Posterior vena cava (tissue), 2 donors: ENCODE measurements around the gene HOXA4. TPM values are rescaled to one million over a fixed set of nuclear protein-coding genes. Genes with fewer than 3 reads are reported as not detected.

Experiments used
- DNase-seq: peaks from one replicate; pipeline ENCODE4 v3.0.0-alpha.2; 2020; ENCODE audit warnings: low spot score
- intact Hi-C, 2 donors: fragments of 100-400 bp; cut with DNase I; formaldehyde crosslinking; loops; one replicate each; pipeline versions ENCODE4 v1.14.1 to v1.14.2; 2022 to 2023
- total RNA-seq, 2 donors: library from RNA; stranded (reverse); fragmentation: NEBNext Ultra II Directional; extraction: Animal tissue kit (Norgen Biotek cat#: 25700); gene quantifications; one replicate each; pipeline ENCODE4 v1.2.1, GENCODE V29; 2021
- donor health status: DM: yes; HTN: yes; CAD: no.
- donor health status: DM: yes; HTN: yes; CAD: no.

HOXA4 gene
- total RNA-seq, 2 donors from 2014 or later = 6.2 to 9.5 TPM

DNA sequence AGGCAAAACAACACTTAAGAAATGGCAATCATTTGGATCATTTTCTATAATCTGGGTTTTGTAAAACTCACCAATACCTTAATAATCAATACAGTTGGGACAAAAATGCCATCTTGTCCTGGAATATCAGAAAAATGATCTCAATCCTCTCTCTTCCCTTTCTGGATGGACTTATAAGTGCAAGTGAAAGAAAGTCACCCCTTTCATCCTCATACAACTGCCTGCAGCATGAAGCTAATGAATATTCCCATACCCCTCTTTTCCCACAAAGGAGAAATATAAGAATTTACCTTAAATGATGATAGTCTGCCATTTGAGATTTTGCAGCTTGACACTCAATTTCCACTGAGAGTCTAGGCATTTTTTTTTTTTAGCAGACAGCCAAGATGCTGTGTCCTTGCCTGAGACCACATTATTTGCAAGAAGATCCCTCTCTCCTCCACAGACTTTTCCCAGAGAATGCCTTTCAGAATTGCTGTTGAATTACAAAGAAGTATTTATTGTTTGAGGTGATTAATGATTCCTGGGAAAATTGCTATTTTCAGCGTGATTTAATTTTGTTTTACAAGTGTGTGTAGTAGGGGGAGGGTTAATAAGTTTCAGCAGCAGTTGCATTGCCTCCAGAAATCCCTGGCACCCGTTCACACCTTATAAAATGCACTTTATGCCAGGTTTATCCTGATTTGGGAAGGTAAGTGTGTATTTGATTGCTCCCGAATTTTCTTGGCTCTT lies 3.8 kb downstream of the HOXA4 start:
- no peak for DNase-seq
- intact Hi-C loops = loop anchor here in 1 of 2 donors (10.0 kb wide), 1 partner anchor 92 kb away; no protein-coding TSS in a partner anchor

DNA sequence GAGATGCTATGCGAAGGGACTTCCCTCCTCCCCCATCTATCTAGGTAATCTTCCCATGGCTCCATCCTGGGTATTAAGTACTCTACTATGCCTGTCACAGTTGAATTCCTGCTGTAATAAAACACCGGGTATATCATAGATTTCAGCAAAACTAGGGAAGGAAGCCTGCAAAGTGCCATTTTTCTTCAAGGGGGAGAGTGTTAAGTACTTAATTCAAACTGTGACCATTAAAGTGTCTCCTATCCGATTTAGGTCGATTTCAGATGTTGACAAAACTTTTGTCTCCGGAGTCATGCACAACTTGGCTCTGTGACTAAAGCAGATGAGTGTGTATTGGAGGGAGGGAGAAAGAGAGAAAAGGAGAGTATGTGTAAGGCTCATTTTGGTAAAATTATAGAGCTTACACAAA lies 4.6 kb downstream of the HOXA4 start:
- intact Hi-C loops = loop anchor here in 1 of 2 donors (10.0 kb wide), 1 partner anchor 91 kb away; no protein-coding TSS in a partner anchor
- no peak for DNase-seq

DNA sequence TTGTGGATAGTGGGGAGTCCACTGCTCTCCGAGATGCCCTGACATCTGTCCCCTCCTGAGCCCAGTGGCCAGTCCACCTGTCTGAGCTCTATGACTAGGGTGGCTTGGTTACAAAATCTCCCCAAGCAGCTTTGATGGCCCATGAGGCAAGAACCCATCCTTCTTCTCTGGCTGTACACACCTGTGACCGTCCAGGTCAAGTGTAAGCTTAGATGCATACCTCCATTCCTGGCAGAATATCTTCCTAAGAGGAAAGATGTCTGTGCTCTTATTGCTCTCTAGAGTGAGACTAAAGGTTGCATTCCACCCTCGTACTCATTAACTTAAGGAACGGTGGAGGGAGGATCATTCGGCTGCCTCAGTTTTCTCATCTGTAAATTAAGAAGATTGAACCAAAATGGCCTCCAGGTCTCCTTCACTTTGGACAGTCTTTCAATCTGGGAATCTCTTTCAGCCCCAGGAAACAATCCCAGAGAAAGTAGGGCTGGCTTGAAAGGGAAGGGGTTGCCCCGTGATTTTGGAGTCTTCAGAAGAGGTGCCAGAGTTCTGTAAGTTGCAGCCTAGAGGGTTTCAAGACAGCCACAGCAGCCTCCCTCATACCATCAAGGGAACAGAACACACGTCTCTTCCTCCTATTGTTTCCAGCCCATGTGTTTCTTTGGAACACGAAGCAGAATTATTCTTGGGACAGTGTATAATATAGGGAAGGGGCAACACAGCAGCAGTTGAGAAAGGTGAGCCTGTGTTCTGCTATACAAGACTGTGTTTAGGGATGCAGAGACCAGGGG lies 5.5 kb downstream of the HOXA4 start:
- intact Hi-C loops = loop anchor here in 1 of 2 donors (10.0 kb wide), 1 partner anchor 90 kb away; no protein-coding TSS in a partner anchor
- DNase-seq = no peak

DNA sequence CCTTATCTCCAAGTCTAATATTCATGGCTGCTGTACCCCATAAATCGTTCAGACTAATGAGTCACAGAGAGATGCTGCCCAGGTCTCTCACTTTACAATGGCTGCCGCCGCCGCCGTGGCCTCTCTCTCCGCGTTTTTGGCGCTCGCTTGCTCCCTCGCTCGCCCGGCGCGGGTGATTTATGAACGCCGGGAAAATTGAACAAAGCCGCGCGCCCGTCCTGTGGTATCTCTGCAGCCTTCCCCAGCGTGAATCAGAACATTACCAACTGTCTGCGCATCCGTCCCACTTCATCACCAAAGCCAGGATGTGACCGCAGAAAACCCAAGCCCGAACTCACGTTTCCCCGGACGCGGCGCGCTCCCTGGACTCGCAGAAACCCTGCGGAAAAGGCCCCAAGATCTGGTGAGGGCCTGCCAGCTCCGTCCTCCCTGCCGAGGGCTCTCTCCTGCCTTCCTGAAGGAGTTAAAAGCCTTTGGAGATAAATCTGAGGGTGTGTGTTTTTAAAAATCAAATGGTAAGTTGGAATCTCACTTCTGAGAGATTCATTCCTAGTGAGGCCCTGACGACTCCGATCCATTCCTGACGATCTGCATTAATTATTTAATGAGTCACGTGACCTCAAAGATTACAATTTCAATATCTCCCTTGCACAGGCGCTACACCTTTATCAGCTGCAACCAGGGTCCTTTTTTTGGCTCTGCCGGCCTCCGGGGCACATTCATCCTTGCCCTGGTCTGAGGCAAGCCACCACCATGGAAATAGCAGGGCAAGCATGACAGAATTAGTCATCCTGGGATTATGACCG lies 6.3 kb downstream of the HOXA4 start:
- DNase-seq = peak; percentile 96
- intact Hi-C loops = loop anchor here in 1 of 2 donors (10.0 kb wide), 1 partner anchor 89 kb away; no protein-coding TSS in a partner anchor

DNA sequence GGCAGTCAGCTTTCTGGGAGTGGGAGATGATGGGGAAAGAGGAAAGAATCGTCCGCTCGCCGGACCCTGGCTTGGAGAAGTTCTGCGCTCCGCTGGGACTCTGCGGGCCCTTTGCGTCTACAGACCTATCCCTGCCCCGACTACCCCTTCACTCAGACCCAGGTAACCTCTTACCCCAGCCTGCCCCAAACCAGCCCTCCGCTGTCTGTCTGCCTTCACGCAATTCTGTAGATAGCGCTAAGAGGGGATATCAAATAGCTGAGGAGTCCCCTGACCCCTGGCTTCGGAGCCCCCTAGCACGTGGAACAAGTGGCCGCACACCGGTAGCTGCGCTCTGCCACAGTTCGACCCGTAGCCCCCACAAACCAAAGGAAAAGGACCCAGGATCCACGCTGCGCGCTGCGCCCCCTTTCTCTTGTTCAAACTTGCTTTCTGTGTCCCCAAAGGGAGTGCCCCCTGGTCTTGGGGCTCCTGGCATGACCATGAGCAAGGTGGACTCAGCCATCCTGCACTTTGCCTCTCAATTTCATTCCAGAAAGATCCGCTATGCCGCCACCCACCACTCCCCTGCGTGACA lies 7.0 kb downstream of the HOXA4 start:
- intact Hi-C loops = loop anchor here in 1 of 2 donors (10.0 kb wide), 1 partner anchor 89 kb away; no protein-coding TSS in a partner anchor
- peak; percentile 83 for DNase-seq

DNA sequence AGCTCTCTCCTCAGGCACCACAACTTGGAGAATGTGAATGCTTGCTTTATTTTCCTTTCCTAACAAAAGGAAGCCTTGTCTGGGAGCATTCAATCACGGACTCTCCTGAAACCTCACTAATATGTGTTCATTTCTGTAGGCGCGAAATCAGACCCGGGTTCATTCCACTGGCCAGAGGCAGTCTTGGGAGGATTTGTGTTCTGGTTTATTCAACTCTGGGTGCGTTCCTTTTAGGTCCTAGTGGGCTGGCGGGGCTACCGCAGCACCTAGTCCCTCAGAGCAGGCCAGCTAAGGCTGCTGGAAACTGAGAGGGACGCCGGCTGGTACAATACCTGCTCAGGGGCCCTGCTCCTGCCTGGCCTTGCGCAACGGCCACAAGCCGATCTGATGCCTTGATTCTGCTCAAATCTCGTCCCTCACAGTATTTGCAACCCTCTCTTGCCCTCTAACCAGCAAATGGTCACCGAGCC lies 7.5 kb downstream of the HOXA4 start:
- intact Hi-C loops = loop anchor here in 1 of 2 donors (10.0 kb wide), 1 partner anchor 88 kb away; no protein-coding TSS in a partner anchor
- DNase-seq = no peak

DNA sequence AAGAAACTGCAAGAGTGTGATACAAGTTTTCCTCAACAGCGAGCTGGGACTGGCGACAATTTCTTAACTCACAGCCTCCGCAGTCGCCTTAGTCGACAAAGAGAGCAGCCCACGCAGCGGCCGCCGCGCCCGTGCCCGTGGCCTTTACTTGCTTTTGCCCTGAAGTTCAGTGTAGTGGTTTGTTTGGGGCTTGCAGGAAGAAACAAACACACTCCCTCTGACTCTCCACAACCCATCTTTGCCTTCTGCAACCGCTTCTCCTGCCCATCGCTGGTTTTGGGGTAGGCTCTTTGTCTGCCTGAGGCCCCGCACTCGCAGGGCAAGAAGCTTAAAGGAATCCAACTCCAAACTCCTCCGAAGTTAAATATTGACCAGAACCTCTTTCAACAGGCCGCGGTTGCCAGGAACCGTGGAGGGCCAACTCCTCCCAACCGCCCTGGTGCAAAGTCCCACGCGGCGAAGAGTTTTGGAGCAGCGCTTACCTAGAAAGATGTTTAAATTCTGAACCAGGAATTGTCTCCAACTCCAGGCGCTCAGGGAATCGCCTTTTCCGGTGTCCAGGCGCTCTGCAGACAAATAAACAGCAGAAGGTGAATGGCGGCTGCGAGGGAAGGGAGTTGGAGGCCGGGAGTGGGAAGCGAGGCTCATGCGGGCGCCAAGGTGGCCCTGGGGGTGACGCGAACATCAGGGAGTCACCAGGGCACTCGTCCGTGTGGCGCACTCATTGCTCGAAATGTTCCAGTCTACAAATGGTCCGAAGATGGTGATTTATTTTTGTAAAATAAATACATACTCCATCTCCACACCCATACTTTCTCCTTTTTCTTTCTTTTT lies 8.3 kb downstream of the HOXA4 start:
- intact Hi-C loops = loop anchor here in 1 of 2 donors (10.0 kb wide), 1 partner anchor 87 kb away; no protein-coding TSS in a partner anchor
- DNase-seq = peak; percentile 76

DNA sequence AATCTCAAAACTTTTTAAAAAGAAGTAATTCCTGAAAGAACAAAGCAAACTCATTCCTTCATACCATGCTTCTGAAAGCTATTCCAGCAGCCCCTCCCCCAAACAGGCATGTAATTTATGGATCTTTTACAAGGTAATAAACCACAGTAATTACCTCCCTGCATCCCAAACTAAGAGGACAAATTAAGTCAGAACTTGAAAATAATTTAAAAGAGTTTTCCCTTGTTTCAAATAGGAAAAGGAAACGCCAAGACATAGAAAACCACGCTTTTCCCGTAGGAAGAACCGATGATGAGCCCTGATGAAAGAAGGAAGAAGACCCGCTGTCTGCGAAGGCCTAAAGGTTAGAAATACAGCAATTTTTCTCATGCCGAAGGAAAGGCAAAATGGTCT lies 8.9 kb downstream of the HOXA4 start:
- no peak for DNase-seq
- intact Hi-C loops = loop anchor here in 1 of 2 donors (10.0 kb wide), 1 partner anchor 87 kb away; no protein-coding TSS in a partner anchor

DNA sequence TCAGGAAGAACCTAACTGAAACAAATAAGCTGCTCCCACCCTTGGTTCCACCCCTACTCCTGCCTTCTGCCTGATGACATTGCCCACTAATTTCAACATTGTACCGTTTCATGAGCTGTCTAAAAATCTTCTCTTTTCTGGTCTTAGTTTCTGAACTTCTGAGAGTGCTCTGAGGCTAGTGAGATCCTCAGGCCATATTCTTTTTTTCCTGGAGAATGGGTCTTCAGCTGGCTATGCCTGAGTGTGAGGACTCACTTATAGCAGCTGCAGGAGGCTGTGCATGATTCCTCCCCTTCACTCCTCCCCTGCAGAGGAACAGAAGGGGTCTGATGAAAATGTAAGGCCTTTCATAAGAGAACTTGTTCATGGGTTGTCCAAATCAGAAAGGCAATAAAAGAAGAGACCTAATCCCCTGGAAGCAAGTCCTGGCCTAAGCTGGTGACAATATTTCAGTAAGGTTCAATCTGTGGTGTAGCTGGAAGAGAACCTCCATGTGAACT lies 11.1 kb downstream of the HOXA4 start:
- DNase-seq = no peak
- intact Hi-C loops = no loop called here

DNA sequence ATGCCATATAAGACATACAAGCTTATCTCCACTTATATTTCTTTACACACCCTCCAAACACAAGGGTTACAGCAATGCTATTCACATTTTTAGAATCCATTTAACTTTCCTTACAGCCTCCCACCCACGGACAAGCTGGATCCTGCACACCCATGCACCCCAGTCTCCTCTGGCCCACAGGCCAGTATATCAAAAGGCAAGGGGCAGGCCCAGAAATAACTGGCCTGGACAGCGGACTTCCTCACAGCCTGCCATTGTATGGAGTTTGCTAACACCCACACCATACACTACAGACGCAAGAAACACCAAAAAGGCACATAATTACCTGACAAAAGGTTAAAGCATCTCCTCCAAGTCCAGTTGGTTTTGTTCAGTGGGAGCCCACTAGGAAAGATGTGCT lies 12.0 kb downstream of the HOXA4 start:
- intact Hi-C loops = no loop called here
- no peak for DNase-seq

DNA sequence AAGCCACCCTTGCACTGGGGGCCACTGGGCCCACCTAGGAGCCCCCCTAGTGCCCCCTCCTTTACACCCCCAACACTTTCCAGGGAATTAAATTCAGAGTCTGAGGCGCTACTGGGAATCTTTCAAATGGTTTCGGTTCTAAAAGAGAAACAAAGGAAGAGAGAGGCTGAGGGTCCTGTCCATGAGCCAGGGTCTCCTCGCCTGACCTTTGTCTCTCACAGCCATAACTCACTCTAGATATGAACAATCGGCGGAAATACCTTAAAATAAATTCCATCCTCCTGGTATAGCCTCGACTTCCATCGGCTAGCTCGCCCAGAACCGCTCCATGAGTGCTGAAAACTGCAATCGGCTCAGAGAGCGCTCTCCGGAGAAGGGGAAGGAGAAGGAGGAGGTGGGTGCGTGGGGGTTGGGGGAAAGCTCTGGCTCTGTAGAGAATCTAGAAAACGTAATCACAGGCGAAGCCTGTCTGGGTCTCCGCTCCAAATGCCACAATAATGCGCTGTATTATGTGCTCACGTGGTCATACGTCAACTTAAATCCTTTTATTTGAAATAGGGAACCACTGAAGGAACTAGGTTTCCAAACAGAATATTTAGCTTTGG lies 12.6 kb downstream of the HOXA4 start:
- intact Hi-C loops = no loop called here
- DNase-seq = no peak

DNA sequence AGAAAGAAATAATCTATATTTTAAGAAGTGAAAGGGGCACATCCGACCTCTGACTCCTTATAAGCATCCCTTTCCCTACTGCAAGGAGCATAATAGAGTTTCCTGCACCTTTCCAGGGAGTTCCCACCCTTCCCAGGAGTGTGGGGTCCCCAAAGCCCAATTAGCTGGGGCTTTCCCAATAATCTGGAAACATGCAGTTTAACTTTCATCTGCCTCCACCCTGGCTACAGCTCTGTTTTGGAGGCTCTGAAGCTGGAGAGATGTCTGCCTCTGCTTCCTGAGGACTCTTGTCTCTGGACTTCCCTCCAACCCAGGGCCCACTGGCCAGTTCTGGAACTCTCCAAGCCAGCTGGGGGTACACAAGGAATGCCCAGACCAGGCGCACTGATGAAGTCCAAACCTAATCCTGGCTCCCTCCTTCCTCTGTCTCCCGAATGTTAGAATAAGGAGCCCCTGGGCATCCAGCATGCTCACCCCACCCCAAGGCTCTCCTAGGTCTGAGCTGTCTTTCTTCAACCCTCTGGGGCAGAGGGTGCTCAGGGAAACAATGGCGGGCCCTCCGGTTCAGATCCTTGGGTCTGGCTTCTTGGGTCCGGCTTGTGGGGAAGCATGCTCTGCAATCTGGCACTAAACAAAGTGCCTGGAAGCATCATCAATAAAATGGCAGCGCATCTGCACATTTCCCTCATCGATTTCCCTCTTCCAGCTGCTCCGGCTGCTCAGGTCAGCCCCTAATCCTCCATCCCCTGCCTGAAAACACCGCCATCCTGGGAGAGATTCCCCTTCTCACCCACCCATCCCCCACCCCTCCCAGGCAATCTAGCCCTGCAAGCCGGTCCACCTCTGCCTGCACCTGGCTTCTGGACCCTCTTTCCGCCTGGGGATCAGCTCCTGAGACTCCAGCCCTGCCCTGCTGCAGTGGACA lies 13.3 kb downstream of the HOXA4 start:
- intact Hi-C loops = no loop called here
- no peak for DNase-seq

DNA sequence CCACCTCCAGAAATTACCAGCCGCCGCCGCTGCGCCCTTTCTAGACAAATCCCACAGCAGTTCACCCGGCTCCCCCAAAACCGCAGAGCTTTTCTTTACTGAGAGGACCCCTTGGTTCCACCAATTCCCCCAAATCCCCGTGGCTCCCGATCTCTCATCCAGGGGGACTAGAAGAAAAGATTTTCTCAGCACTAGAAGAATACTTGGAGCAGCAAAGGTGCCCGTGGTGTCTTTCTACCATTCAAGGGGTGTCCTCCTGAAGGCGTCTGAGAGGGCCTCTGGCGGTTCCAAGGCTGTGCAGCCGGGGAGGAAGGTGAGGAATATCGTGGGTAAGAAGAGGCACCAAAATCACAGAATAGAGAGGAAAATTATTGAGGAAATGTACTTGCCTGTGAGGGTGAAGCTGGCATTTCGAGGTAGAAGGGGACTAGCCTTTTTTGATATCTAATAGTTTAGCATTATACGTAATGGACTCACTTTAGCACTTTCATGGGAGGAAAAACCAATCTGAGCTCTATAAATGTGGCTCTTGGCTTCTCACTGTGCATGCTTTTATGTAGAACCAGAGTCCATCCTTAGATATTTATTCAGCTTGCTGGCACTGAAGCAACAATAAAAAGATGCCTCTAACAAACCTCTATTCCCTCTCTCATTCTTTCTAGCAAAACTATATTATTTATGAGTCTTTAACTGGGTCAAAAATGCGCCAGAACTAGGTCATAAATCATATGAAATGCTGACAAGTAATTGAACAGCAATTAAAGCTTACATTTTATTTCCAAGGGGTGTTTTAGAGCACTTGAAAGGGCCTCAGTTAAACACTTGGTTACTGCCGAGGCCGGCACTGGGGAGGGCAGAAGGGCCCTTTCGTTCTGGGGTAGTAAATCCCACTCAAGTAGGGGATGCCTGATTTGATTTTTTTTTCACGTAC lies 14.3 kb downstream of the HOXA4 start:
- intact Hi-C loops = no loop called here

DNA sequence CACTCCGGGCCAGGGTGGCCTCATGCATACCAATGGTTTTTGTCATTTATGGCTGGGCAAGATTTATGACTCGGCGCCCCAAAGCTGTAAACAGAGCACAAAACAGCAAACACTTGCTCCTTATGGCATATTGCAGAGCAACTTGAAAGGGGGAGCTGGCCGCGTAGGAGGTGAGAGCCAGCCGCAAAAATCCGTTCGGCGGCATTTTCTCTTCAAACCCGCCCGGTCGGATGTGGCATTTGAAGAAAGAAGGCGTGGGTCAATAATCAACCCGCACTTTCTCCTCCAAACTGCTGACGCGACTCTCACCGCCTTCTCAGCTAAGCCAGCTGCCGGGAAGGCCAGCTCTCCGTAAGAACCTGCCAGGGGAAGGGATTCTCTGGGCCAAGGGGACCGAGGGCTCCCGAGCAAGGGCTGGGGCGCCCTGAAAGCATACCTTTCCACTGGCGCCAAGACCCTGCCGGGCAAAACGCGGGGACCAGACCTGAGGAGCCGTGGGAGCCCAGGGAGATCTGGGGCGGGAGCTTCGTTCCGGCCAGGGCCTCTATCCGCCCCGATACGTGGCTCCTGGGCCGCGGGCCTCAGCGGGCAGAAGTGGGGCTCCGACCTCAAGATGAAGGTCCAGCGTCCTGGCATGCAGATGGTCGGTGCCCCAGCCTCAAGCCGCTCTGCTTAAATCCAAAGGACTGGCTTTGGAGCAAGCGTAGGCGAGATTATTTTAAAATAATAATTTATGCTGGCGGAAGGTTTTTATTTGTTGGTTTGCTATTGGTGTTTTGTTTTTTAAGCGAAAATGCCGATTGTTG lies 15.1 kb downstream of the HOXA4 start:
- peak; percentile 85 for DNase-seq
- intact Hi-C loops = no loop called here

More for the DNA sequence above, 14.3 kb downstream of the HOXA4 start:
- DNase-seq = no peak

DNA sequence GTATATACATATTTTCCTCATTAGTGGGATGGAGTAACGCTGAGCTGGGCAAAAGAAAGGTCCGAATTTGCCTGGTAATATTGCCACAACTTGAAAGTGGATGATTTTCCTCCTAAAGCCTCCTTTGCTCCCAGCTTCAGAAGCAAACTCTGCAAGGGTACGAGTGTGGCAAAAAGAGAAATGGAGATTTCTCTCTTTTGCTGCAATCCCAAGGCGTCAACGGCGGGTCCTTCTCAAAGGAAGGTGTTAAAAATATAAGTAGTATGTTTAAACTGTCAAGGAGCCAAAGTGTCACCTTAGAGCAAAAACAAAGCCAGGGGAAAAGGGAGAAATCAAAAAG lies 15.7 kb downstream of the HOXA4 start:
- DNase-seq = no peak
- intact Hi-C loops = no loop called here
